K562 (cell line): ENCODE data around the gene KCNH2. TPM values are rescaled to one million over a fixed set of nuclear protein-coding genes. Genes with fewer than 3 reads are reported as not detected.

Experiments
- ARID4B ChIP-seq: sonication (generic); formaldehyde crosslinking; IDR thresholded peaks from 2 replicates; pipeline ENCODE4 v1.8.0; 2022; ENCODE audit warnings: mild to moderate bottlenecking, missing genetic modification reagents
- ASH1L ChIP-seq: fragments of 450-650 bp; IDR thresholded peaks from 2 replicates; pipeline ENCODE4 v1.6.1; 2018; ENCODE audit warnings: borderline replicate concordance, mild to moderate bottlenecking, low read depth; ENCODE audit not compliant: partially characterized antibody
- BMI1 ChIP-seq: fragments of 150-350 bp; IDR thresholded peaks from 2 replicates; pipeline ENCODE4 v1.6.1; 2014; ENCODE audit warnings: low read length
- CCNT2 ChIP-seq: IDR thresholded peaks from 2 replicates; pipeline ENCODE4 v1.6.1; 2011; ENCODE audit warnings: borderline replicate concordance, low read depth, mild to moderate bottlenecking, moderate library complexity, mixed read lengths, low read length; ENCODE audit not compliant: insufficient read length; ENCODE audit errors: extremely low read depth
- DDX20 ChIP-seq: fragments of 450-650 bp; IDR thresholded peaks from 2 replicates; pipeline ENCODE4 v1.6.1; 2016; ENCODE audit warnings: missing genetic modification characterization, low read depth, mild to moderate bottlenecking, missing compliant biosample characterization, moderate library complexity
- EGR1 ChIP-seq: fragments of 450-650 bp; conservative IDR thresholded peaks from 2 replicates; pipeline ENCODE4 v1.6.1; 2017; ENCODE audit warnings: mild to moderate bottlenecking
- FOXP1 ChIP-seq: sonication (generic); formaldehyde crosslinking; IDR thresholded peaks from 2 replicates; pipeline ENCODE4 v1.8.0; 2022; ENCODE audit warnings: mild to moderate bottlenecking, missing genetic modification reagents
- GTF2F1 ChIP-seq: IDR thresholded peaks from 2 replicates; pipeline ENCODE4 v1.6.1; 2011; ENCODE audit warnings: low read depth, low read length, improper control_type of control experiment
- HDAC1 ChIP-seq, 2 experiments: fragments of 450-650 bp; IDR thresholded peaks; 2 replicates each; pipeline ENCODE4 v1.6.1; 2016 to 2017; ENCODE audit warnings: inconsistent platforms in 1 of 2, mild to moderate bottlenecking in 1 of 2, moderate library complexity in 1 of 2
- L3MBTL2 ChIP-seq: fragments of 450-650 bp; IDR thresholded peaks from 2 replicates; pipeline ENCODE4 v1.6.1; 2016; ENCODE audit warnings: mild to moderate bottlenecking, moderate library complexity
- MYNN ChIP-seq, 2 experiments: sonication (generic); formaldehyde crosslinking in 1 of 2; IDR thresholded peaks; 2 replicates each; pipeline versions ENCODE4 v1.5.0 to v1.6.1; 2016 to 2020; ENCODE audit warnings: antibody characterized with exemption in 1 of 2, missing genetic modification reagents in 1 of 2
- POLR2AphosphoS2 ChIP-seq: IDR thresholded peaks from 2 replicates; pipeline ENCODE4 v1.6.1; 2012; ENCODE audit warnings: low read length, improper control_type of control experiment
- POU5F1 ChIP-seq: fragments of 150-350 bp; IDR thresholded peaks from 2 replicates; pipeline ENCODE4 v1.6.1; 2014; ENCODE audit warnings: borderline replicate concordance, low read length, low read depth, mild to moderate bottlenecking; ENCODE audit not compliant: partially characterized antibody
- RAD21 ChIP-seq, 2 experiments: fragments of 250-450 bp in 1 of 2; fragments of 450-650 bp in 1 of 2; sonication (Bioruptor Pico) in 1 of 2; formaldehyde crosslinking in 1 of 2; IDR thresholded peaks in 1 of 2; conservative IDR thresholded peaks in 1 of 2; 2 replicates each; pipeline versions ENCODE4 v1.4.0 to v1.8.0; 2020 to 2022; ENCODE audit warnings: mild to moderate bottlenecking in 2 of 2, moderate library complexity in 1 of 2
- SMAD4 ChIP-seq: fragments of 250-450 bp; sonication (Bioruptor Pico); conservative IDR thresholded peaks from 2 replicates; pipeline ENCODE4 v1.8.0; 2021; ENCODE audit warnings: inconsistent platforms, mild to moderate bottlenecking, moderate library complexity
- STAT5B ChIP-seq: fragments of 250-450 bp; sonication (Bioruptor Pico); IDR thresholded peaks from 2 replicates; pipeline ENCODE4 v1.8.0; 2021; ENCODE audit warnings: mild to moderate bottlenecking, inconsistent platforms
- YY1 ChIP-seq, 3 experiments: IDR thresholded peaks; 2 replicates each; pipeline ENCODE4 v1.6.1; 2011; ENCODE audit warnings: low read length in 2 of 3, mild to moderate bottlenecking in 2 of 3, moderate library complexity in 2 of 3, borderline replicate concordance in 1 of 3, control low read depth in 1 of 3, low read depth in 1 of 3; ENCODE audit not compliant: insufficient read depth in 3 of 3, insufficient replicate concordance in 2 of 3, control insufficient read depth in 1 of 3, insufficient read length in 1 of 3; ENCODE audit errors: extremely low read depth in 1 of 3
- ZNF395 ChIP-seq: fragments of 200-800 bp; sonication (Bioruptor generic); IDR thresholded peaks from 2 replicates; pipeline ENCODE4 v1.6.1; 2017; ENCODE audit warnings: missing genetic modification characterization, missing compliant biosample characterization
- ZNF740 ChIP-seq, 3 experiments: fragments of 200-800 bp in 1 of 3; sonication (Bioruptor generic) in 1 of 3; sonication (generic) in 1 of 3; formaldehyde crosslinking in 1 of 3; IDR thresholded peaks; 2 replicates each; pipeline versions ENCODE4 v1.6.1 to v1.8.0; 2016 to 2022; ENCODE audit warnings: mild to moderate bottlenecking in 2 of 3, missing compliant biosample characterization in 2 of 3, missing genetic modification characterization in 2 of 3, missing genetic modification reagents in 1 of 3
- polyA plus RNA-seq, 8 experiments: library from polyadenylated mRNA; depleted of rRNA in 4 of 8; stranded (reverse) in 5 of 8; unstranded in 3 of 8; fragments of >200 nt; fragmentation: Nextera tagmentation in 2 of 8; fragmentation: Illumina TruSeq in 1 of 8; extraction: Ambion mirVana in 2 of 8; extraction: Trizol in 1 of 8; gene quantifications; 2 replicates each; pipeline versions ENCODE4 v1.2.1 to v1.2.3, GENCODE V29; 2011 to 2014; ENCODE audit warnings: inconsistent platforms in 1 of 8, missing spikeins in 1 of 8
- total RNA-seq, 7 experiments: library from RNA; depleted of rRNA in 6 of 7; stranded (reverse); fragments of >200 nt in 6 of 7; fragmentation: Illumina TruSeq in 2 of 7; extraction: Trizol in 2 of 7; gene quantifications; 2 replicates each; pipeline versions ENCODE4 v1.2.1 to v1.2.3, GENCODE V29; 2011 to 2021; ENCODE audit warnings: low replicate concordance in 1 of 7

The KCNH2 gene
- total and polyA plus RNA-seq, 9 of the 15 experiments (the other 6 are each of a cell fraction or from before 2014, with no cell fraction given), result 18.1 to 368 (median 218) TPM

GRCh38 chr7:151017370-151017952 is 39.3 kb upstream of the KCNH2 start (continued):
- TF ChIP-seq ZNF740 (CRISPR knock-in tag; IDR thresholded peaks at IDR 0.05), result peak; percentile 8; the same call in 1 of the 2 replicates
- TF ChIP-seq ZNF740 (tag; IDR thresholded peaks at IDR 0.05), result no peak
- TF ChIP-seq GTF2F1, result 0 out of 2 replicates have a peak, but pooled peaks have one; percentile 12
- TF ChIP-seq DDX20 (tag), result no peak
- TF ChIP-seq EGR1, result no peak
- TF ChIP-seq BMI1, result no peak
- no peak; the same call in 1 of the 2 replicates for TF ChIP-seq FOXP1
- no peak for TF ChIP-seq POLR2AphosphoS2
- TF ChIP-seq RAD21 (CRISPR knock-in tag; conservative IDR thresholded peaks at IDR 0.05 in 1 of 2, IDR thresholded peaks at IDR 0.05 in 1 of 2), result no peak
- TF ChIP-seq ARID4B (CRISPR knock-in tag), result peak; percentile 41; the same call in 1 of the 2 replicates
- TF ChIP-seq STAT5B, result no peak
- no peak for TF ChIP-seq POU5F1
- TF ChIP-seq MYNN (IDR thresholded peaks at IDR 0.05), result 0 out of 2 replicates have a peak, but pooled peaks have one; percentile 0
- no peak for TF ChIP-seq MYNN (CRISPR knock-in tag; IDR thresholded peaks at IDR 0.05)
- TF ChIP-seq CCNT2, result no peak
- 0 out of 2 replicates have a peak, but pooled peaks have one; percentile 47 for TF ChIP-seq ZNF395 (CRISPR knock-in tag)
- no peak for TF ChIP-seq ASH1L
- TF ChIP-seq SMAD4, result no peak
- no peak for TF ChIP-seq YY1 (IDR thresholded peaks at IDR 0.05; ENCODE audit: borderline replicate concordance in 1 of 3, control insufficient read depth in 1 of 3, extremely low read depth in 1 of 3, insufficient read depth in 3 of 3, insufficient read length in 1 of 3, insufficient replicate concordance in 2 of 3, low read depth in 1 of 3, low read length in 2 of 3)
- 0 out of 4 replicates have a peak, but pooled peaks of 1 of the 2 experiments have one; percentile 22 for TF ChIP-seq HDAC1 (IDR thresholded peaks at IDR 0.05)
- TF ChIP-seq L3MBTL2, result no peak
